PFSK-1 (cell line): ENCODE data around the gene TPPP3.

Source experiments
- FOXP2 ChIP-seq: optimal IDR thresholded peaks from 2 replicates; pipeline ENCODE3; 2011; ENCODE audit warnings: borderline replicate concordance, control low read depth, inconsistent platforms; ENCODE audit not compliant: insufficient read depth; ENCODE audit errors: extremely low read length, extremely low read depth
- POLR2AphosphoS5 ChIP-seq: IDR thresholded peaks from 2 replicates; pipeline ENCODE4 v1.6.1; 2012; ENCODE audit warnings: low read depth, mild to moderate bottlenecking, control low read depth, low read length, moderate library complexity
- REST ChIP-seq, 2 experiments: IDR thresholded peaks; 2 replicates each; pipeline versions ENCODE4 v1.6.1 to v1.8.0; 2011 to 2012; ENCODE audit warnings: low read depth in 2 of 2, low read length in 2 of 2, control low read depth in 1 of 2, inconsistent platforms in 1 of 2, mild to moderate bottlenecking in 1 of 2, moderate library complexity in 1 of 2; ENCODE audit not compliant: insufficient read depth in 1 of 2
- SIN3A ChIP-seq: IDR thresholded peaks from 2 replicates; pipeline ENCODE4 v1.6.1; 2012; ENCODE audit warnings: mild to moderate bottlenecking, low read length, moderate library complexity, borderline replicate concordance; ENCODE audit not compliant: insufficient read depth
- TAF1 ChIP-seq: IDR thresholded peaks from 2 replicates; pipeline ENCODE4 v1.6.1; 2012; ENCODE audit warnings: low read length, control low read depth, borderline replicate concordance; ENCODE audit not compliant: insufficient read depth

The TPPP3 gene

GRCh38 chr16:67417333-67418061, 24.2 kb upstream of the TPPP3 start:
- TF ChIP-seq TAF1 (no peak), FOXP2 (no peak)

GRCh38 chr16:67415872-67416793, 22.8 kb upstream of the TPPP3 start, which contains the start of gene ZDHHC1:
Gene ZDHHC1, minus strand, starts transcription at chr16:67416477. Its CDS starts 8,702 bp downstream, at chr16:67407775.
- no peak for TF ChIP-seq TAF1
- no peak for TF ChIP-seq SIN3A
- no peak for TF ChIP-seq POLR2AphosphoS5
- no peak for TF ChIP-seq FOXP2
- TF ChIP-seq REST (IDR thresholded peaks at IDR 0.05; ENCODE audit: insufficient read depth in 1 of 2, low read depth in 2 of 2, low read length in 2 of 2), result no peak

- TF ChIP-seq POLR2AphosphoS5 (no peak), REST (IDR thresholded peaks at IDR 0.05; ENCODE audit: insufficient read depth in 1 of 2, low read depth in 2 of 2, low read length in 2 of 2) (no peak), FOXP2 (no peak), TAF1 (no peak), SIN3A (no peak)
These were observed 20.9 kb upstream of the TPPP3 start for GRCh38 chr16:67413978-67414911.

- TF ChIP-seq SIN3A (no peak), REST (IDR thresholded peaks at IDR 0.05; ENCODE audit: insufficient read depth in 1 of 2, low read depth in 2 of 2, low read length in 2 of 2) (no peak), POLR2AphosphoS5 (no peak), TAF1 (no peak), FOXP2 (no peak)
These were observed 19.0 kb upstream of the TPPP3 start for GRCh38 chr16:67412294-67412693.

GRCh38 chr16:67411339-67411738, 18.0 kb upstream of the TPPP3 start:
- no peak for TF ChIP-seq REST (IDR thresholded peaks at IDR 0.05; ENCODE audit: insufficient read depth in 1 of 2, low read depth in 2 of 2, low read length in 2 of 2)
- TF ChIP-seq POLR2AphosphoS5, result no peak
- TF ChIP-seq SIN3A, result no peak
- no peak for TF ChIP-seq TAF1
- no peak for TF ChIP-seq FOXP2
